HG03378 (cell line): ENCODE data around the gene C5AR1.
"Not testable (repeated sequence)": the region's sequence is repeated elsewhere in the genome, so short reads cannot be mapped to it uniquely, and the experiment has no call there.

ENCODE experiments used
- ATAC-seq: cut with Tn5 transposase; IDR thresholded peaks from one replicate; pipeline ENCODE4 v1.9.1; 2021; ENCODE audit warnings: mild to moderate bottlenecking, moderate library complexity; ENCODE audit not compliant: unreplicated experiment

The C5AR1 gene

DNA sequence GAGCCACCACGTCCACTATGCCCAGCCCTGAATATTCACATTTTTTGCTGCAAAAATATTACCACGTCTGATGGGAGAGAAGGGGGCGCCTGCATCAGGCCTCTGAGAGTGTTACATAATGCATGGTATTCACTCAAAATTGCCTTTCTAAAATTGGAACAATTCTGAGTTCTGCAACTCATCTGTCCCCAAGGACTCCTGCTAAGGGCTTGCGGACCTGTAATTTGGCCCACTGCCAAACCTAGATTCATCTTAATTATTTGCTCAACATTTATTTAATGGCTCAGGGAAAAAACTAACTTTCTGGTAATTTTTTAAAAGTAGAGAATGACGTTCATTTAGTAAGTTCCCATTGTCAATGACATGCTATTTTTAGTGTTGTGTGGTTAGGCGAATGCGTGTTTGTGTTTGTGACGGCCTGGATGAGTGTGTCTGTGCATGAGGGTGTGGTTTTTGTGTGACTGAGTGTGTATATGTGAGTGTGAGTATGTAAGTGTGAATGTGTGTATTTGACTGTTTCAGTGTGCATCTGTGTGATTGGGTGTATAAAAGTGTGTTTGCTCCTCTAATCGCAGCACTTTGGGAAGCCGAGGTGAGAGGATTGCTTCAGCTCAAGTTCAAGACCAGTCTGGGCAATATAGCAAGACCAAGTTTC, 26.1 kb upstream of the C5AR1 start:
- no peak for ATAC-seq

GRCh38 chr19:47284324-47284899, 25.2 kb upstream of the C5AR1 start:
- ATAC-seq: no peak

- ATAC-seq: no peak
These were observed 13.6 kb upstream of the C5AR1 start for GRCh38 chr19:47296036-47296435.

DNA sequence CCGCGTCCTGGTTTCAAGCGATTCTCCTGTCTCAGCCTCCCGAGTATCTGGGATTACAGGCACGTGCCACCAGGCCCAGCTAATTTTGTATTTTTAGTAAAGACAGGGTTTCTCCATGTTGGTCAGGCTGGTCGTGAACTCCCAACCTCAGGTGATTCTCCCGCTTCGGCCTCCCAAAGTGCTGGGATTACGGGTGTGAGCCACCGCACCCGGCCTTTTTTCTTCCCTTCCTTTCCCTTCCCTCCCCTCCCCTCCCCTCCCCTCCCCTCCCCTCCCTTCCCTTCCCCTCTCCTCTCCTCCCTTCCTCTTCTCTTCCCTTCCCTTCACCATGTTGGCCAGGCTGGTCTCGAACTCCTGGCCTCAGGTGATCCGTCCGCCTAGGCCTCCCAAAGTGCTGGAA, 8.8 kb upstream of the C5AR1 start:
- ATAC-seq: not testable (repeated sequence)

- no peak for ATAC-seq
These were observed 7.4 kb upstream of the C5AR1 start for GRCh38 chr19:47302249-47302648.

- no peak for ATAC-seq
These were observed 5.7 kb upstream of the C5AR1 start for GRCh38 chr19:47303966-47304365.

DNA sequence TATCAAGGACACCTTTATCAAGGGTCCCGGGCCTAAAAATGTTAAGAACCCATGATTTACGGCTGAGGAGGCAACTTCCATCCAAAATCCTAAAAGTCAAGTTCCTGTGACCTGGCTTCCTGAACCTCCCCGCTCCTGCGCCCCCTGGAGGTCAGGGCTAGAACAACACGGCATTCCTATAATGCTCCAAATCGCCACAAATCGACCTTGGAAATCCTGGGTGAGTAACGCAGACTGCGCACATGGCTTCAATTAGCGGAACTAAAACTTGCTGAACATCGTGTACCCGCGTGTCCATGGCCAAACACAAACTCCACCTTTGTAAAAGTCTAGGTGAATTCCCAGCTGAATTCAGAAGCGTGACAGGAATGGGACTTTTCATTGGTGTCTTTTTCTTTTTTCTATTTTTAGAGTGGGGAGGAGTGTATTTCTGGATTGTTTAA, 4.3 kb upstream of the C5AR1 start:
- no peak for ATAC-seq

- ATAC-seq: no peak
These were observed 3.4 kb upstream of the C5AR1 start for GRCh38 chr19:47306303-47306702.

DNA sequence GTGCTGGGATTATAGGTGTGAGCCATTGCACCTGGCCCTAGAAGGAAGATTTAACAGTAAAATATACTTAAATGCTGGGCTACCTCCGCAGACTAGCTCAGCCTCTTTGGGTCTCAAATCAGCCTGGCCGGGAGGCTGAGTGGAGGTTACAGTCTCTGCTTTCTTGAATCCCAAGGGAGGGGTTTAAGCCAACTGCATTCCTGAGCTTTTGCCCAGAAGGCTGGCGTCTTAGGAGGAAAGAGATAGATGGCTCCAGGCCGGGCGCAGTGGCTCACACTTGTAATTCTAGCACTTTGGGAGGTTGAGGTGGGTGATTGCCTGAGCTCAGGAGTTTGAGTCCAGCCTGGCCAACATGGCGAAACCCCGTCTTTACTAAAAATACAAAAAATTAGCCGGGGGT, 623 bp upstream of the C5AR1 start:
- ATAC-seq: no peak

GRCh38 chr19:47310323-47310722, 662 bp downstream of the C5AR1 start:
- no peak for ATAC-seq

DNA sequence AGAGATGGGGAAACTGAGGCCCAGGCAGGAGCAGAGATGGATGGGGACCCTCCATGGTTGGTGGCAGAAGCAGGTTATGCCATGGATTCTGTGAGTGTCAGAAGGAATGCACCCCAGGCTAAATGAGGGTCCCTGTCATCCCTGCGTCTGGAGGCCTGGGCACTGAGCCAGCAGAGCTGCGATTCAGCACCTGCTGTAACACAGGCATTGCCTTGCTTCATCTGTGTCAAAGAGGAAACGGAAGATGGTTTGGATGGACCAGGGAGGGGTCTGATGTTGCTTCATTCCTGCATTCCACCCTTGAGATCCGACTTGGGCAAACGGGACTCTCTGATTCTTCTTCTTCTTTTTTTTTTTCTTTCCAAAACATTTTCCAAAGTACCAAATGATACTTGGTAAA, 1.2 kb downstream of the C5AR1 start:
- no peak for ATAC-seq

DNA sequence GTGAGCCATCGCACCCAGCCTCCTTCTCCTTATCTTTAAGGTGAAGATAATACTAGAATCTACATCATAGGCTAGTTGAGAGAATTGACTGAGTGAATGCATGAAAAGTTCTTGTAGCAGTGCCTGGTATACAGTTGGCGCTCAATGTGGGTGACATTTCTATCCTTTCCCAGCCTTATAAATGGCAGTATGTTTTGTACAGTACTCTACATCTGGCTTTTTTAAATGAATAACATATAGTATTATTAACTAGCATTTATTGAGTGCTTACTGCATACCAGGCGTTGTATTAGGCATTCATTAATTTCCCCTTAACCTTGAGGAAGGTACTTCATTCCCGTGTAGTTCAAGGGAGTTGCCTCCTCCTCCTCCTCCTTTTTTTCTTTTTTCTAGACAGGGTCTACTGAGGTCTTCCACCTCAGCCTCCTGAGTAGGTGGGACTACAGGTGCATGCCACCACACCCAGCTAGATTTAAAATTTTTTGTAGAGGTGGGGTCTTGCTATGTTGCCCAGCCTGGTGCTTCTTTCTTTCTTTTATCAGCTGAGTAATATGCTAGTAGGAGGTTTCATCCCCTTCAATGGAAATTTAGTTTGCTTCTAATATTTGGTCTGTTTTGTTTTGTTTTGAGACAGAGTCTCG, 2.8 kb downstream of the C5AR1 start:
- no peak for ATAC-seq

- ATAC-seq: no peak
These were observed 4.2 kb downstream of the C5AR1 start for GRCh38 chr19:47313754-47314295.

DNA sequence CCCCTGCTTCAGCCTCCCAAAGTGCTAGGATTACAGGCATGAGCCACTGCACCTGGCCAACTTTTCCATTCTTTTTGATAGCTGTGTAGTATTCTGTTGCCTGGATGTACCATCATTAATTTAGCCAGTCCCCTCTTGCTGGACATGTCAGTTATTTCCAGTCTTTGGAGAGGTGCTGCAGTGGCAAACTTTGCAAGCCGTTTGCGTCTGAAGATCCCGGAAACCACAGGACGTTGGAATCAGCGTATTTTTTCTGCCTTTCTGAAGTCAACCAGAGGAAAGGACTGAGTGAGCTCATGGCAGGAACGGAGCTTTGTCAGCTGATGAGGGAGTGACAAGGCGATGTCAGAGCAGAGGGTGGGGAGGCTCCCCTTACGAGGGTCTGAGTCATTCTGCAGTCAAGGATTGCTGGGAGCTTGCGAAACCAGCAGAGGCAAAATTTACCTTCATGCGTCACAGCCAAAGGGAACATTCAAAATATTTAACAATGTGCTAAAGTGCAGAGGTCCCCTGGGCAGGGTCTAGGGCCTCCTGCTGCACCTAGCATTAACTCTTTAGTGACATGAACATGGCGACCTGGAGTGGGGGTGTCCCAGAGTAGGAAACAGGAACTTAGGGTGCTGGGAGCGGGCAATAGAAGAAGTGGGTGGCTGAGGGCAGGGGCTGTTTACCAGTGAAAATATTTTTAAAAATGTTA, 5.6 kb downstream of the C5AR1 start:
- ATAC-seq: no peak

- ATAC-seq: no peak
These were observed 6.9 kb downstream of the C5AR1 start for GRCh38 chr19:47316513-47316912.

- no peak for ATAC-seq
These were observed 10.5 kb downstream of the C5AR1 start for GRCh38 chr19:47319923-47320871.

DNA sequence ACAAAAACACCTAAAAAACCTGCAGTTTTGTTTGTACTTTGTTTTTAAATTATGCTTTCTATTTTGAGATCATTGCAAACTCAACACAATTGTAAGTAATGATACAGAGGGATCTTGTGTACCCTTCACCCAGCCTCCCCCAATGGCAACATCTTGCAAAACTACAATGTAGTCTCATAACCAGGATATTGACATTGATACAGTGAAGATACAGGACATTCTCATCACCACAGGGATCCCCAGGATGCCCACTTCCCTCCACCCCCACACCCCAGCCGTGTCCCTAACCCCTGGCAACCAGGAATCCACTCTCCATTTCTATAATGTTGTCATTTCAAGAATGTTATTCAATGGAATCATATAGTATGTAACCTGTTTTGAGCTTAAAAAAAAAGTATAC, 12.0 kb downstream of the C5AR1 start:
- ATAC-seq: no peak

DNA sequence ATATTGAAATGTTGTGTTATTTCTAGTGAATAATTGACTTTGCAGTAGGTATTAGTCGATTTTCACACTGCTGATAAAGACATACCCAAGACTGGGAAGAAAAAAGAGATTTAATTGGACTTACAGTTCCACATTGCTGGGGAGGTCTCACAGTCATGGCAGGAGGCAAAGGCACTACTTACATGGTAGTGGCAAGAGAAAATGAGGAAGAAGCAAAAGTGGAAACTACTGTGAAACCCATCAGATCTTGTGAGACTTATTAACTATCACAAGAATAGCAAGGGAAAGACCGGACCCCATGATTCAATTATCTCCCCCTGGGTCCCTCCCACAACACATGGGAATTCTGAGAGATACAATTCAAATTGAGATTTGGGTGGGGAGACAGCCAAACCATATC, 12.4 kb downstream of the C5AR1 start:
- no peak for ATAC-seq

DNA sequence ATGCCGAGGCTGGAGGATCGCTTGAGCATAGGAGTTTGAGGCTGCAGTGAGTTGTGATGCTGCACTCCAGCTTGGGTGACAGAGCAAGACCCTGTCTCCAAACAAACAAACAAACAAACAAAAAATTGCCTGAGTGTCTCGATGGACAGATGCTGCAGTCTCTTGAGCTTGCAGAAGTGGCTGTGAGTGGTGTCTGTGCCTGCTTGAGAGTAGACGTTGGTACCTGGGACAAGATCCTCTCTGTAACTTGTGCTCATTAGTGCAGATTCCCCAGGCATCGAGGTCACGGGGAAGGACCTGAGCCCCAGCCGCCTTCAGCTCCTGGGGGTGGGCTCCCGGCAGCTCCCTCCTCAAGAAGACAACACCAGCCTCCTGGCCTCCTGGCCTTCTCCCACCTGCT, 13.7 kb downstream of the C5AR1 start:
- ATAC-seq: no peak

- ATAC-seq: no peak
These were observed 14.2 kb downstream of the C5AR1 start for GRCh38 chr19:47323872-47324271.

GRCh38 chr19:47324502-47324901, 14.8 kb downstream of the C5AR1 start:
- ATAC-seq: no peak
